Effector memory CD4-positive, alpha-beta T cell (primary cell): ENCODE data around the gene ZFAND2B.

ENCODE experiments used
- DNase-seq, 3 donors: peaks; one replicate each; pipeline ENCODE4 v3.0.0-alpha.2; 2020
- H3K27ac ChIP-seq: 2 replicates; pipeline ENCODE4 v1.7.0; 2013; ENCODE audit warnings: mild to moderate bottlenecking, low read length, moderate library complexity; ENCODE audit not compliant: insufficient read depth, poor library complexity, severe bottlenecking
- H3K27me3 ChIP-seq: replicated peaks from 2 replicates; pipeline ENCODE4 v1.7.0; 2013; ENCODE audit warnings: mild to moderate bottlenecking, low read length; ENCODE audit not compliant: insufficient read depth, control insufficient read depth, poor library complexity, severe bottlenecking
- H3K36me3 ChIP-seq: 2 replicates; pipeline ENCODE4 v1.7.0; 2013; ENCODE audit warnings: mild to moderate bottlenecking, low read length, moderate library complexity; ENCODE audit not compliant: control insufficient read depth, insufficient read depth
- H3K4me1 ChIP-seq: 2 replicates; pipeline ENCODE4 v1.7.0; 2013; ENCODE audit warnings: low read length, mild to moderate bottlenecking; ENCODE audit not compliant: control insufficient read depth, insufficient read depth, poor library complexity, severe bottlenecking
- H3K4me3 ChIP-seq: 2 replicates; pipeline ENCODE4 v1.7.0; 2013; ENCODE audit warnings: low read length, low read depth, mild to moderate bottlenecking; ENCODE audit not compliant: insufficient read depth, poor library complexity, severe bottlenecking
- H3K9me3 ChIP-seq: 2 replicates; pipeline ENCODE4 v1.7.0; 2013; ENCODE audit warnings: mild to moderate bottlenecking, low read length, moderate library complexity; ENCODE audit not compliant: control insufficient read depth

The ZFAND2B gene

GRCh38 chr2:219214141-219214540 lies 7.6 kb downstream of the ZFAND2B start:
- H3K36me3 ChIP-seq: peaks cover 4% of the 10 kb centered on the region
- H3K4me1 ChIP-seq: peaks cover 18% of the 10 kb centered on the region
- no peak for DNase-seq

GRCh38 chr2:219214786-219215185 lies 8.2 kb downstream of the ZFAND2B start:
- H3K27ac ChIP-seq: no peak overlapping the region
- peaks cover 22% of the 10 kb centered on the region for H3K4me1 ChIP-seq
- no peaks in the 10 kb centered on the region for H3K27me3 ChIP-seq
- H3K9me3 ChIP-seq: no peaks in the 10 kb centered on the region
- H3K36me3 ChIP-seq: peaks cover 4% of the 10 kb centered on the region
- DNase-seq: no peak
- no peak overlapping the region for H3K4me3 ChIP-seq

More at GRCh38 chr2:219214141-219214540, 7.6 kb downstream of the ZFAND2B start:
- no peaks in the 10 kb centered on the region for H3K27me3 ChIP-seq
- no peaks in the 10 kb centered on the region for H3K9me3 ChIP-seq
- no peak overlapping the region for H3K4me3 ChIP-seq
- H3K27ac ChIP-seq: no peak overlapping the region

GRCh38 chr2:219215871-219216534 lies 9.4 kb downstream of the ZFAND2B start:
- Histone ChIP-seq H3K36me3 (peaks cover 7% of the 10 kb centered on the region), H3K27me3 (no peaks in the 10 kb centered on the region), H3K4me1 (peaks cover 22% of the 10 kb centered on the region), H3K9me3 (no peaks in the 10 kb centered on the region), H3K27ac (no peak overlapping the region), H3K4me3 (no peak overlapping the region)
- DNase-seq: no peak

GRCh38 chr2:219216535-219216915 lies 9.9 kb downstream of the ZFAND2B start:
- Histone ChIP-seq H3K4me3 (no peak overlapping the region), H3K36me3 (peaks cover 11% of the 10 kb centered on the region)

GRCh38 chr2:219218217-219218731 lies 11.7 kb downstream of the ZFAND2B start:
- Histone ChIP-seq H3K27ac (peak overlapping the region; percentile 51), H3K27me3 (no peaks in the 10 kb centered on the region), H3K36me3 (peaks cover 25% of the 10 kb centered on the region)

More at GRCh38 chr2:219216535-219216915, 9.9 kb downstream of the ZFAND2B start:
- Histone ChIP-seq H3K27ac (no peak overlapping the region), H3K4me1 (peaks cover 17% of the 10 kb centered on the region), H3K27me3 (no peaks in the 10 kb centered on the region), H3K9me3 (no peaks in the 10 kb centered on the region)
- DNase-seq: no peak

GRCh38 chr2:219218732-219219701 lies 12.4 kb downstream of the ZFAND2B start, which contains the start of gene ABCB6:
ABCB6 (minus strand) TSS chr2:219218958; CDS start chr2:219218673, 285 bp downstream.
- peaks cover 17% of the 10 kb centered on the region for H3K4me1 ChIP-seq
- peak within 1 kb of the TSS; percentile 73 for H3K4me3 ChIP-seq
- H3K27me3 ChIP-seq: no peaks in the 10 kb centered on the region
- DNase-seq: peak; percentile 74 to 85 (median 85)
- peak within 1 kb of the TSS; percentile 51 for H3K27ac ChIP-seq
- no peaks in the 10 kb centered on the region for H3K9me3 ChIP-seq
- peaks cover 33% of the 10 kb centered on the region for H3K36me3 ChIP-seq

More at GRCh38 chr2:219218217-219218731, 11.7 kb downstream of the ZFAND2B start:
- Histone ChIP-seq H3K4me1 (peaks cover 17% of the 10 kb centered on the region), H3K9me3 (no peaks in the 10 kb centered on the region), H3K4me3 (peak overlapping the region; percentile 73)
- DNase-seq: no peak

- Histone ChIP-seq H3K4me3 (no peak overlapping the region), H3K27me3 (no peaks in the 10 kb centered on the region), H3K9me3 (no peaks in the 10 kb centered on the region), H3K27ac (no peak overlapping the region), H3K4me1 (peaks cover 17% of the 10 kb centered on the region), H3K36me3 (peaks cover 38% of the 10 kb centered on the region)
- no peak for DNase-seq
Observed at GRCh38 chr2:219219784-219220532, 13.4 kb downstream of the ZFAND2B start.

GRCh38 chr2:219220652-219221402 lies 14.2 kb downstream of the ZFAND2B start:
- peaks cover 47% of the 10 kb centered on the region for H3K36me3 ChIP-seq
- no peak overlapping the region for H3K27ac ChIP-seq
- no peak for DNase-seq
- H3K9me3 ChIP-seq: no peaks in the 10 kb centered on the region
- H3K27me3 ChIP-seq: no peaks in the 10 kb centered on the region
- H3K4me3 ChIP-seq: no peak overlapping the region
- H3K4me1 ChIP-seq: peaks cover 17% of the 10 kb centered on the region

GRCh38 chr2:219221957-219222518 lies 15.5 kb downstream of the ZFAND2B start:
- Histone ChIP-seq H3K36me3 (peaks cover 56% of the 10 kb centered on the region), H3K9me3 (no peaks in the 10 kb centered on the region), H3K27me3 (no peaks in the 10 kb centered on the region), H3K4me1 (peaks cover 17% of the 10 kb centered on the region), H3K4me3 (no peak overlapping the region), H3K27ac (no peak overlapping the region)
- DNase-seq: no peak
